Endodermal cell (in vitro differentiated cells): ENCODE measurements around the gene PPP1R15A. TPM values are rescaled to one million over a fixed set of nuclear protein-coding genes. Genes with fewer than 3 reads are reported as not detected.

Source experiments
- DNase-seq: peaks from one replicate; pipeline ENCODE4 v3.0.0-alpha.2; 2017
- H3K27ac ChIP-seq: 2 replicates; pipeline ENCODE4 v1.5.1; 2013; ENCODE audit warnings: mild to moderate bottlenecking, low read depth, low read length, moderate library complexity
- H3K27me3 ChIP-seq: 2 replicates; pipeline ENCODE4 v1.6.1; 2013; ENCODE audit warnings: mild to moderate bottlenecking, low read length, moderate library complexity; ENCODE audit not compliant: insufficient read depth, control insufficient read depth, poor library complexity, severe bottlenecking
- H3K36me3 ChIP-seq: 2 replicates; pipeline ENCODE4 v1.7.0; 2013; ENCODE audit warnings: mild to moderate bottlenecking, low read length, moderate library complexity; ENCODE audit not compliant: control insufficient read depth, insufficient read depth
- H3K4me1 ChIP-seq: one replicate; pipeline ENCODE4 v1.7.0; 2013; ENCODE audit warnings: low read length; ENCODE audit not compliant: control insufficient read depth, insufficient read depth
- H3K4me3 ChIP-seq: 2 replicates; pipeline ENCODE4 v1.5.1; 2013; ENCODE audit warnings: mild to moderate bottlenecking, low read length, moderate library complexity
- H3K9ac ChIP-seq: 2 replicates; pipeline ENCODE4 v1.6.1; 2013; ENCODE audit warnings: mild to moderate bottlenecking, low read length, moderate library complexity; ENCODE audit not compliant: poor library complexity, severe bottlenecking; ENCODE audit errors: extremely low read depth
- H3K9me3 ChIP-seq: 2 replicates; pipeline ENCODE4 v1.6.1; 2013; ENCODE audit warnings: mild to moderate bottlenecking, low read length, moderate library complexity; ENCODE audit not compliant: control insufficient read depth
- H3K27ac Mint-ChIP-seq: 2 replicates; pipeline ENCODE4 v1.8.0; 2020; ENCODE audit warnings: mixed read lengths
- H3K27me3 Mint-ChIP-seq: 2 replicates; pipeline ENCODE4 v1.8.0; 2021; ENCODE audit warnings: mild to moderate bottlenecking, mixed read lengths; ENCODE audit not compliant: insufficient read depth
- H3K36me3 Mint-ChIP-seq: 2 replicates; pipeline ENCODE4 v1.8.0; 2020; ENCODE audit warnings: low read depth, mixed read lengths
- H3K4me1 Mint-ChIP-seq: 2 replicates; pipeline ENCODE4 v1.8.0; 2020; ENCODE audit warnings: mixed read lengths
- H3K4me3 Mint-ChIP-seq: 2 replicates; pipeline ENCODE4 v1.8.0; 2020; ENCODE audit warnings: mild to moderate bottlenecking, moderate library complexity, mixed read lengths
- H3K9me3 Mint-ChIP-seq: 2 replicates; pipeline ENCODE4 v1.8.0; 2020; ENCODE audit warnings: mild to moderate bottlenecking, mixed read lengths
- CTCF ChIP-seq: fragments of 200-600 bp; sonication (generic); conservative IDR thresholded peaks from 2 replicates; pipeline ENCODE4 v1.5.0; 2021; ENCODE audit warnings: antibody characterized with exemption, mild to moderate bottlenecking
- WGBS, 2 experiments: methylation state at CpG; one replicate each; pipeline versions ENCODE4 v1.1.5 to v1.1.7; 2013; ENCODE audit warnings: missing lambda C conversion rate in 2 of 2, mixed read lengths in 1 of 2; ENCODE audit not compliant: insufficient coverage in 1 of 2, insufficient read length in 1 of 2; 5-methylcytosine and 5-hydroxymethylcytosine counted together
- total RNA-seq, 2 donors: library from RNA; stranded (reverse); fragmentation: NEBNext Ultra II Directional in 1 of 2; extraction: Animal tissue kit (Norgen Biotek cat#: 25700) in 1 of 2; gene quantifications; 2 replicates in 1 of 2; 3 replicates in 1 of 2; pipeline ENCODE4 v1.2.1, GENCODE V29; 2021

PPP1R15A gene
- total RNA-seq, 2 donors from 2014 or later = 41.5 to 45.0 TPM

- H3K4me1 Mint-ChIP-seq = no peaks in the 10 kb centered on the region
- no peaks in the 10 kb centered on the region for H3K27me3 Mint-ChIP-seq
- peaks cover 63% of the 10 kb centered on the region for H3K36me3 Mint-ChIP-seq
- no peaks in the 10 kb centered on the region for H3K9me3 Mint-ChIP-seq
- H3K36me3 ChIP-seq = peaks cover 52% of the 10 kb centered on the region
- no peak overlapping the region for H3K4me3 ChIP-seq
- no peaks in the 10 kb centered on the region for H3K9me3 ChIP-seq
- no peaks in the 10 kb centered on the region for H3K27me3 ChIP-seq
- TF ChIP-seq CTCF = no peak
- no peak overlapping the region for H3K27ac ChIP-seq
- 95 to 97% methylated on average over 7 to 9 of the region's 9 CpGs for WGBS, 2 experiments
- peak overlapping the region; percentile 53 for H3K27ac Mint-ChIP-seq
- no peak overlapping the region for H3K9ac ChIP-seq
- no peak overlapping the region for H3K4me3 Mint-ChIP-seq
- DNase-seq = no peak
- no peaks in the 10 kb centered on the region for H3K4me1 ChIP-seq
These were observed 41.1 kb downstream of the PPP1R15A start for GRCh38 chr19:48913114-48913889.

GRCh38 chr19:48914181-48914580 is 42.0 kb downstream of the PPP1R15A start:
- no peak overlapping the region for H3K4me3 ChIP-seq
- no peak for DNase-seq
- Mint-ChIP-seq H3K4me1 (no peaks in the 10 kb centered on the region), H3K4me3 (no peak overlapping the region), H3K9me3 (no peaks in the 10 kb centered on the region), H3K27me3 (no peaks in the 10 kb centered on the region), H3K27ac (no peak overlapping the region), H3K36me3 (peaks cover 64% of the 10 kb centered on the region)
- H3K9ac ChIP-seq = no peak overlapping the region
- H3K27me3 ChIP-seq = no peaks in the 10 kb centered on the region
- H3K27ac ChIP-seq = no peak overlapping the region
- H3K9me3 ChIP-seq = no peaks in the 10 kb centered on the region
- peaks cover 59% of the 10 kb centered on the region for H3K36me3 ChIP-seq
- no peaks in the 10 kb centered on the region for H3K4me1 ChIP-seq
- no peak for TF ChIP-seq CTCF
- WGBS, 2 experiments = 93 to 100% methylated on average over 6 to 8 of the region's 8 CpGs

- Histone ChIP-seq H3K9me3 (no peaks in the 10 kb centered on the region), H3K27ac (no peak overlapping the region), H3K36me3 (peaks cover 49% of the 10 kb centered on the region), H3K27me3 (no peaks in the 10 kb centered on the region), H3K9ac (no peak overlapping the region), H3K4me1 (no peaks in the 10 kb centered on the region), H3K4me3 (no peak overlapping the region)
- Mint-ChIP-seq H3K27me3 (no peaks in the 10 kb centered on the region), H3K4me3 (no peak overlapping the region), H3K9me3 (no peaks in the 10 kb centered on the region), H3K27ac (no peak overlapping the region), H3K4me1 (no peaks in the 10 kb centered on the region), H3K36me3 (peaks cover 57% of the 10 kb centered on the region)
- TF ChIP-seq CTCF = no peak
- whole genome bisulfite sequencing, 2 experiments = 20 to 85% methylated on average over 1 to 7 of the region's 8 CpGs
- DNase-seq = no peak
These were observed 43.5 kb downstream of the PPP1R15A start for GRCh38 chr19:48915757-48916156.
